Activated naive CD4-positive, alpha-beta T cell treated with anti-CD3 and anti-CD28 coated beads, Interleukin-2, amount 10 ng/mL, durations not matched to agents 7 days and 5 days (primary cell): ENCODE data around the gene NBEA.

Experiments used
- CTCF ChIA-PET: fragments of 350-600 bp; sonication (Branson Sonifier 250); formaldehyde crosslinking; loops from one replicate; lab custom pipeline; 2021; ENCODE audit warnings: antibody characterized with exemption; lab: Charles Lee
- DNase-seq: peaks from one replicate; pipeline ENCODE4 v3.0.0-alpha.2; 2020
- H3K27ac Mint-ChIP-seq: one replicate; pipeline ENCODE4 v1.8.0; 2021; ENCODE audit warnings: mild to moderate bottlenecking, moderate library complexity, mixed read lengths
- H3K27me3 Mint-ChIP-seq: one replicate; pipeline ENCODE4 v1.8.0; 2021; ENCODE audit warnings: mild to moderate bottlenecking, mixed read lengths
- H3K36me3 Mint-ChIP-seq: one replicate; pipeline ENCODE4 v1.8.0; 2021; ENCODE audit warnings: mixed read lengths
- H3K4me1 Mint-ChIP-seq: one replicate; pipeline ENCODE4 v1.8.0; 2021; ENCODE audit warnings: mixed read lengths
- H3K4me3 Mint-ChIP-seq: one replicate; pipeline ENCODE4 v1.8.0; 2021; ENCODE audit warnings: mild to moderate bottlenecking, moderate library complexity, mixed read lengths
- H3K9me3 Mint-ChIP-seq: one replicate; pipeline ENCODE4 v1.8.0; 2021; ENCODE audit warnings: mixed read lengths

NBEA gene

GRCh38 chr13:35473802-35474201, 531.7 kb downstream of the NBEA start:
- H3K4me3 Mint-ChIP-seq = no peak overlapping the region
- H3K27ac Mint-ChIP-seq = no peak overlapping the region
- peaks cover 52% of the 10 kb centered on the region for H3K4me1 Mint-ChIP-seq
- peaks cover 74% of the 10 kb centered on the region for H3K27me3 Mint-ChIP-seq
- CTCF ChIA-PET = no interaction called here
- H3K9me3 Mint-ChIP-seq = no peaks in the 10 kb centered on the region
- peaks cover 5% of the 10 kb centered on the region for H3K36me3 Mint-ChIP-seq
- DNase-seq = no peak

- no peak overlapping the region for H3K27ac Mint-ChIP-seq
- H3K27me3 Mint-ChIP-seq = peaks cover 79% of the 10 kb centered on the region
- peaks cover 52% of the 10 kb centered on the region for H3K4me1 Mint-ChIP-seq
- H3K4me3 Mint-ChIP-seq = peak overlapping the region; percentile 75
- CTCF ChIA-PET = no interaction called here
- H3K9me3 Mint-ChIP-seq = no peaks in the 10 kb centered on the region
- no peak for DNase-seq
- H3K36me3 Mint-ChIP-seq = peaks cover 5% of the 10 kb centered on the region
Measured at GRCh38 chr13:35474496-35475211, 532.6 kb downstream of the NBEA start.

- CTCF ChIA-PET = no interaction called here
- peaks cover 52% of the 10 kb centered on the region for H3K4me1 Mint-ChIP-seq
Measured at GRCh38 chr13:35475212-35475959, 533.3 kb downstream of the NBEA start.

GRCh38 chr13:35475960-35476943, 534.2 kb downstream of the NBEA start, which contains the start of gene MAB21L1:
Gene MAB21L1 (minus strand): TSS chr13:35476689. CDS start chr13:35476138, 551 bp downstream.
- Mint-ChIP-seq H3K27me3 (peaks cover 64% of the 10 kb centered on the region), H3K27ac (peak within 1 kb of the TSS; percentile 68), H3K9me3 (no peaks in the 10 kb centered on the region), H3K36me3 (peaks cover 2% of the 10 kb centered on the region), H3K4me1 (peaks cover 49% of the 10 kb centered on the region), H3K4me3 (peak within 1 kb of the TSS; percentile 75)
- CTCF ChIA-PET = no interaction called here
- DNase-seq = peak; percentile 42

More at GRCh38 chr13:35475212-35475959, 533.3 kb downstream of the NBEA start:
- H3K27me3 Mint-ChIP-seq = peaks cover 72% of the 10 kb centered on the region
- peaks cover 5% of the 10 kb centered on the region for H3K36me3 Mint-ChIP-seq
- peak; percentile 43 for DNase-seq
- no peak overlapping the region for H3K27ac Mint-ChIP-seq
- H3K9me3 Mint-ChIP-seq = no peaks in the 10 kb centered on the region
- peak overlapping the region; percentile 75 for H3K4me3 Mint-ChIP-seq

GRCh38 chr13:35477386-35477946, 535.4 kb downstream of the NBEA start:
- CTCF ChIA-PET = interaction anchor here (0.6 kb wide), 1 partner anchor 27 kb away, joined by 3 read pairs; no protein-coding TSS in a partner anchor
- DNase-seq = no peak
- H3K27ac Mint-ChIP-seq = no peak overlapping the region
- no peak overlapping the region for H3K4me3 Mint-ChIP-seq
- no peaks in the 10 kb centered on the region for H3K9me3 Mint-ChIP-seq
- H3K36me3 Mint-ChIP-seq = no peaks in the 10 kb centered on the region
- H3K4me1 Mint-ChIP-seq = peaks cover 37% of the 10 kb centered on the region
- peaks cover 53% of the 10 kb centered on the region for H3K27me3 Mint-ChIP-seq

GRCh38 chr13:35478271-35479037, 536.4 kb downstream of the NBEA start:
- no peaks in the 10 kb centered on the region for H3K36me3 Mint-ChIP-seq
- H3K4me3 Mint-ChIP-seq = no peak overlapping the region
- peaks cover 50% of the 10 kb centered on the region for H3K27me3 Mint-ChIP-seq
- CTCF ChIA-PET = no interaction called here
- no peak overlapping the region for H3K27ac Mint-ChIP-seq
- H3K9me3 Mint-ChIP-seq = no peaks in the 10 kb centered on the region
- no peak for DNase-seq
- H3K4me1 Mint-ChIP-seq = peaks cover 37% of the 10 kb centered on the region

GRCh38 chr13:35479038-35479492, 537.0 kb downstream of the NBEA start:
- Mint-ChIP-seq H3K4me1 (peaks cover 37% of the 10 kb centered on the region), H3K27me3 (peaks cover 50% of the 10 kb centered on the region), H3K9me3 (no peaks in the 10 kb centered on the region), H3K4me3 (no peak overlapping the region), H3K27ac (no peak overlapping the region), H3K36me3 (no peaks in the 10 kb centered on the region)
- DNase-seq = no peak
- CTCF ChIA-PET = no interaction called here

GRCh38 chr13:35479706-35480105, 537.6 kb downstream of the NBEA start:
- peaks cover 47% of the 10 kb centered on the region for H3K27me3 Mint-ChIP-seq
- H3K27ac Mint-ChIP-seq = no peak overlapping the region
- CTCF ChIA-PET = no interaction called here

GRCh38 chr13:35480346-35480745, 538.3 kb downstream of the NBEA start:
- Mint-ChIP-seq H3K9me3 (no peaks in the 10 kb centered on the region), H3K36me3 (no peaks in the 10 kb centered on the region), H3K4me3 (no peak overlapping the region), H3K27ac (no peak overlapping the region), H3K27me3 (peaks cover 40% of the 10 kb centered on the region), H3K4me1 (peaks cover 28% of the 10 kb centered on the region)
- CTCF ChIA-PET = no interaction called here
- DNase-seq = no peak

More at GRCh38 chr13:35479706-35480105, 537.6 kb downstream of the NBEA start:
- no peak for DNase-seq
- Mint-ChIP-seq H3K36me3 (no peaks in the 10 kb centered on the region), H3K4me1 (peaks cover 34% of the 10 kb centered on the region), H3K9me3 (no peaks in the 10 kb centered on the region), H3K4me3 (no peak overlapping the region)

- no peak overlapping the region for H3K4me3 Mint-ChIP-seq
- peaks cover 26% of the 10 kb centered on the region for H3K27me3 Mint-ChIP-seq
- H3K9me3 Mint-ChIP-seq = no peaks in the 10 kb centered on the region
- no peak overlapping the region for H3K27ac Mint-ChIP-seq
- H3K36me3 Mint-ChIP-seq = no peaks in the 10 kb centered on the region
- CTCF ChIA-PET = interaction anchor here (0.9 kb wide), 1 partner anchor 166 kb away, joined by 3 read pairs; no protein-coding TSS in a partner anchor
- no peak for DNase-seq
- H3K4me1 Mint-ChIP-seq = peaks cover 14% of the 10 kb centered on the region
Measured at GRCh38 chr13:35481777-35482176, 539.7 kb downstream of the NBEA start.

GRCh38 chr13:35482527-35482926, 540.5 kb downstream of the NBEA start:
- CTCF ChIA-PET = interaction anchor here (0.9 kb wide), 1 partner anchor 167 kb away, joined by 3 read pairs; no protein-coding TSS in a partner anchor
- no peaks in the 10 kb centered on the region for H3K36me3 Mint-ChIP-seq
- H3K9me3 Mint-ChIP-seq = no peaks in the 10 kb centered on the region
- H3K4me1 Mint-ChIP-seq = peaks cover 7% of the 10 kb centered on the region
- no peak overlapping the region for H3K27ac Mint-ChIP-seq
- H3K27me3 Mint-ChIP-seq = peaks cover 18% of the 10 kb centered on the region
- no peak overlapping the region for H3K4me3 Mint-ChIP-seq
- no peak for DNase-seq

GRCh38 chr13:35483761-35484160, 541.7 kb downstream of the NBEA start:
- no peaks in the 10 kb centered on the region for H3K9me3 Mint-ChIP-seq
- DNase-seq = no peak
- peaks cover 6% of the 10 kb centered on the region for H3K27me3 Mint-ChIP-seq
- no peaks in the 10 kb centered on the region for H3K36me3 Mint-ChIP-seq
- no peak overlapping the region for H3K4me3 Mint-ChIP-seq
- CTCF ChIA-PET = interaction anchor here (0.7 kb wide), 1 partner anchor 16 kb away, joined by 3 read pairs; no protein-coding TSS in a partner anchor
- no peak overlapping the region for H3K27ac Mint-ChIP-seq
- H3K4me1 Mint-ChIP-seq = no peaks in the 10 kb centered on the region

- CTCF ChIA-PET = no interaction called here
- no peaks in the 10 kb centered on the region for H3K36me3 Mint-ChIP-seq
Measured at GRCh38 chr13:35484384-35484783, 542.3 kb downstream of the NBEA start.

More at GRCh38 chr13:35484384-35484783, 542.3 kb downstream of the NBEA start:
- DNase-seq = no peak
- H3K4me1 Mint-ChIP-seq = no peaks in the 10 kb centered on the region
- no peak overlapping the region for H3K27ac Mint-ChIP-seq
- no peaks in the 10 kb centered on the region for H3K9me3 Mint-ChIP-seq
- H3K27me3 Mint-ChIP-seq = no peaks in the 10 kb centered on the region
- no peak overlapping the region for H3K4me3 Mint-ChIP-seq
